ENCODE results near the gene LRP1-AS.

The LRP1-AS gene

DNA sequence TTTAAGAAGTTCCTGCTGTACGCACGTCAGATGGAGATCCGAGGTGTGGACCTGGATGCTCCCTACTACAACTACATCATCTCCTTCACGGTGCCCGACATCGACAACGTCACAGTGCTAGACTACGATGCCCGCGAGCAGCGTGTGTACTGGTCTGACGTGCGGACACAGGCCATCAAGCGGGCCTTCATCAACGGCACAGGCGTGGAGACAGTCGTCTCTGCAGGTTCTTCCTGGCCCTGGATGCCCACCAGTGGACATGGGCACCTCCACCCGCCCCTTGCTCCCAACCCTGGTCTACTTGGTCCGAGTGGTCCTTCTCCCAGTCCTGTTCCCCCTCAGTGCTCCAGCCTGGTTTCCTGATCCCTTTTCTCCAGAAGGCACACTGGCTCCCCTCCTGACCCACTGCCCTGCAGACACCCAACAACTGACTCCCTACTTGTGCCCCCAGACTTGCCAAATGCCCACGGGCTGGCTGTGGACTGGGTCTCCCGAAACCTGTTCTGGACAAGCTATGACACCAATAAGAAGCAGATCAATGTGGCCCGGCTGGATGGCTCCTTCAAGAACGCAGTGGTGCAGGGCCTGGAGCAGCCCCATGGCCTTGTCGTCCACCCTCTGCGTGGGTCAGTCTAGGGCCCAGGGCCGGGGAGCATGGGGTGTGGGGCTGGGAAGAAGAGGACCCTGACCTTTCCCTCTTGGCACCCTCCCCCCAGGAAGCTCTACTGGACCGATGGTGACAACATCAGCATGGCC lies 32.1 kb upstream of the LRP1-AS start:
- DNase-seq: no peak

- DNase-seq: no peak
Measured at GRCh38 chr12:57178213-57178612, 30.8 kb upstream of the LRP1-AS start.

- DNase-seq: no peak
Measured at GRCh38 chr12:57177354-57177753, 29.9 kb upstream of the LRP1-AS start.

- DNase-seq: no peak
Measured at GRCh38 chr12:57176846-57177245, 29.4 kb upstream of the LRP1-AS start.

GRCh38 chr12:57176139-57176477 lies 28.7 kb upstream of the LRP1-AS start:
- peak; percentile 62 for DNase-seq

DNA sequence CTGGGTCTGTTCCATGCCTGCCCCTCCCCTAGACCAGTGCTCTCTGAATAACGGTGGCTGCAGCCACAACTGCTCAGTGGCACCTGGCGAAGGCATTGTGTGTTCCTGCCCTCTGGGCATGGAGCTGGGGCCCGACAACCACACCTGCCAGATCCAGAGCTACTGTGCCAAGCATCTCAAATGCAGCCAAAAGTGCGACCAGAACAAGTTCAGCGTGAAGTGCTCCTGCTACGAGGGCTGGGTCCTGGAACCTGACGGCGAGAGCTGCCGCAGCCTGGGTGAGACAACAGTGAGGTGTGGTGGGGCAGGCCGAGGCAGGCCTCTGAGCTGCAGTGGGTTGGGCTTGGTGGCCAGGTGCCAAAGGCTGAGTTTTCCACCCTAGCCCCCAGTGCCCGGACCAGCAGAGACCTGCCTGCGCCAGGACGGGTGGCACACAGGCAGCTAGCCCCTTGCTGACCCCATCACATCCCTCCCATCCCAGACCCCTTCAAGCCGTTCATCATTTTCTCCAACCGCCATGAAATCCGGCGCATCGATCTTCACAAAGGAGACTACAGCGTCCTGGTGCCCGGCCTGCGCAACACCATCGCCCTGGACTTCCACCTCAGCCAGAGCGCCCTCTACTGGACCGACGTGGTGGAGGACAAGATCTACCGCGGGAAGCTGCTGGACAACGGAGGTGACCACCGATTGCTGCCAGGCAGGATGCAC lies 28.2 kb upstream of the LRP1-AS start:
- DNase-seq: peak; percentile 89

DNA sequence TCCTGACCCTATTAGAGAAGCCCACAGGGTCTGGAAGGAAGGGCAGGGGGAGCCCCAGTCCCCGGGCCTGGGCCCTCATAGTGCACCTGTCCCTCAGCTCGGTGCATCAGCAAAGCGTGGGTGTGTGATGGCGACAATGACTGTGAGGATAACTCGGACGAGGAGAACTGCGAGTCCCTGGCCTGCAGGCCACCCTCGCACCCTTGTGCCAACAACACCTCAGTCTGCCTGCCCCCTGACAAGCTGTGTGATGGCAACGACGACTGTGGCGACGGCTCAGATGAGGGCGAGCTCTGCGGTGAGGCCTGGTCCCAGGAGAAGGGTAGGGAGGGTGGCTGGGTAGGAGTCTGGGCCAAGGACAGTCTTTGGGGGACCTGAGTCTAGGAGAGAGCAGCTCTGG lies 26.3 kb upstream of the LRP1-AS start:
- no peak for DNase-seq

GRCh38 chr12:57173089-57173488 lies 25.7 kb upstream of the LRP1-AS start:
- DNase-seq: no peak

DNA sequence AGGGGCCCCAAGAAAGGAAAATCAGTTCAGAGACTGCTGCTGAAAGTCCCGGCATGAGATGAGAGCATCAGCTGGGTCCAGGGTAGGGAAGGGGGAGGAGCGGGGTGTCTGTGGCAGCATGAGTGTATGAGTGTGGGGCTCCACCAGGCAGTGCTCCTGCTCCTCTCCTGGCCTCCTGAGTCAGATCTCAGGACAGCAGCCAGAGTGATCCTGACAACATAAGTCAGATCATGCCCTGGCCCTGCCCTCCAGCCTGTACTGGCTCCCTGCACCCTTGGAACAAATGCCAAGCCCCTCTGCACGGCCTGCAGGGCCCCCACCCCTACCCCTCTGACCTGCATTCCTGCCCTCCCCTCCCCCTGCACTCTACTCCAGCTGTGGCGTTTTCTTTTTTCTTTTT lies 24.2 kb upstream of the LRP1-AS start:
- no peak for DNase-seq

GRCh38 chr12:57170927-57171326 lies 23.5 kb upstream of the LRP1-AS start:
- DNase-seq: no peak

DNA sequence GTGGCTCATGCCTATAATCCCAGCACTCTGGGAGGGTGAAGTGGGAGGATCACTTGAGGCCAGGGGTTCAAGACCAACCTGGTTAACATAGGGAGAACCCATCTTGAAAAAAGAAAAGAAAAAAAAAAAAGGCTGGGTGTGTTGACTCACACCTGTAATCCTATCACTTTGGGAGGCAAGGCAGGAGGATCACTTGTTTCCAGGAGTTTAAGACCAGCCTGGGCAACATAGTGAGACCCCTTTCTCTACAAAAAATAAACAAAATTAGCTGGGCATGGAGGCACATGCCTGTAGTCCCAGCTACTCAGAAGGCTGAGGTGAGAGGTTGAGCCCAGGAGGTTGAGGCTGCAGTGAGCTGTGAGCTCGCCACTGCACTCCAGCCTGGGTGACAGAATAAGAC lies 23.0 kb upstream of the LRP1-AS start:
- DNase-seq: no peak

GRCh38 chr12:57169969-57170368 lies 22.6 kb upstream of the LRP1-AS start:
- no peak for DNase-seq

DNA sequence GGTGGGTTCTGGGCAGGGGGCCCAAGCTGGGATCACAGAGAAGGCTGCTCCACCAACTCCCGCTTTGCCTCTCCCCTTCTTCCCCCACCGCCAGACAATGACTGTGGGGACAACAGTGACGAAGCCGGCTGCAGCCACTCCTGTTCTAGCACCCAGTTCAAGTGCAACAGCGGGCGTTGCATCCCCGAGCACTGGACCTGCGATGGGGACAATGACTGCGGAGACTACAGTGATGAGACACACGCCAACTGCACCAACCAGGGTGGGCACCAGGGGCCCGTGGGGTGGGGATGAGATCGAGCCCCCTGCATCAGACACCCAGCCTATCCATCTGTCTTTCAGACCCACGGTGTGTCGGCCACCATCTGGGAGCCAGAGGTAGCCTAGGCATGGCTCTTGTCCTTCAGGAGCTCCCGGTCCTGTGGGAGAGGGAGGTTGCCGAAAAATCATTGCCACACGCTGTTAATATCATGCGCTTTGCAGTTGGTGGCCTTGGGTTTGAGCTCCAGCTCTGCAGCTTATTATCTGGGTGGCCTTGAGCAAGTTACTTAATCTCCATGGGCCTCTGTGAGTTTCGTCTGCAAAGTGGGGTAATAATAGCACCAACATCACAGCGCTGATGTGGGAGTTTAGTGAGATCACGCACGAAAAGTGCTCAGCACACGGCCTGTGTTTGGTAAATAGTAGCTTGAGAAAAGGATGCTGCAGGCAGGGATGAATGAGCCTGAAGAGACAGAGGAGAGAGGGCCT lies 21.8 kb upstream of the LRP1-AS start:
- no peak for DNase-seq

GRCh38 chr12:57168058-57168457 lies 20.6 kb upstream of the LRP1-AS start:
- DNase-seq: no peak

- no peak for DNase-seq
Measured at GRCh38 chr12:57166971-57167371, 19.6 kb upstream of the LRP1-AS start.

- no peak for DNase-seq
Measured at GRCh38 chr12:57165741-57166140, 18.3 kb upstream of the LRP1-AS start.

DNA sequence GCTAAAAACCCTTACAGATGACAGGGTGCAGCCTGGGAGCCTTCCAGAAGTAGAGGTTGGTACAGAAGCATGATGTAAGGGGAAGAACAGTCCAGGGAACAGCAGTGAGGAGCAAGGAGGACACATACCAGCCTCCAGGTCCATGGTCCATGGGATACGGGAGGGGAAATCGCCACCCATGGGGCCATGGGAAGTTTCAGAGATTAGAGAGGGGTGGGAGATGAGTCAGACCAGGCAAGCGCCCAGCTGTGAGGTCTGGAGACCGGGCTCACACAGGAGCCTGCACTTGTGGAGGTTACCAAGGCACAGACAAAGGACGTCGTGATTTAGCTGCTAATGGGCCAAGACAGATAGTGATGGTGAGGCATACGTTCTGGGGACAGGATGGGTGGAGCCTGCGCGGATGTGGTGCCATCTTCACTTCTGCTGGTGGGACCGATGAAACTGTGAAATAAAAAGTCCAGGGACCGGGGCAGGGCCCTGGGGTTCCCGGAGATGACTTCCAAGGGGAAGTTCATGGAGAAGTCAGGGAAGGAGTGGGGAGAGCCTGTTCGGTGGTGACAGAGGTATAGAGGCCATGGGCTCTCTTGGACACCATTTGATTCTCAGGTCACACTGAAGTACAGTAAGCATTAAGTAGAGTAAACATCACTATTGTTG lies 17.7 kb upstream of the LRP1-AS start:
- DNase-seq: no peak

DNA sequence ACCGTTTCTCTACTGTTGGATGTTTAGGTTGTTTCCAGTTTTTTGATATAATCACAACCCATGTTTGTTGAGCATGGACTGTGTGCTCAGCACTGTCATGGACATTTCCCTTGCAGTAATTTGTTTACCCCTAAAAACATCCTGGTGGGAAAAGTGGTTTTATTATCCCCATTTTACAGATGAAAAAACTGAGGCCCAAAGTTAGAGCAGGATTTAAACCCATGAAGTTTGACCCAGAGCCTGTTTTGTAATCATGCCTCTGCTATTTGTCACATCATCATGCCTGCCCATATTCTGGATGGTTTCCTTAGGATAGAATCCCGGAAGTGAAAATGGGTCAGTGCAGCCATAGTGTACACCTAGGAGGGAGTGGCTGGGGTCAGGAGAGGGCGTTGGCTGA lies 17.0 kb upstream of the LRP1-AS start:
- DNase-seq: no peak

DNA sequence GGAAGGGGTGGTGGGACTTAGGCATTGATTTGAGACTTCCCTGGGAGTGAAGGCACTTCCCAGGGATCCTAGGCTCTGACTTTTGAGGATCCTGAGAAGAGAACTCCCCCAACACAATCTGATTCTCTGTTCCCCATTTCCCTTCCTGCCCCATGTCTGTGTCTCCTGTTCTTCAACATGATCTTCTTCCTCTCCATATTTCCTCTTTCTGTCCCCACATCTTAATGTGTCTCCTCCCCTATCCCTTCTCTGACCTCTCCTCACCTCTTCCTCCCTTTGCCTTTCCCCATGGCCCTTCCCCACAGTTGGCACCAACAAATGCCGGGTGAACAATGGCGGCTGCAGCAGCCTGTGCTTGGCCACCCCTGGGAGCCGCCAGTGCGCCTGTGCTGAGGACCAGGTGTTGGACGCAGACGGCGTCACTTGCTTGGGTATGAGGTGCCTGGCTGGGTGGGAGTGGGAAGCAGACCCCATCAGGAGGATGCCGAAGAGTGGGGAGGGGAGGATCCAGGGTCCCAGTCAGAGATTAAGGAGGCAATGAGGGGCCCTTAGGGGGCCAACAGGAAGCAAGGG lies 15.2 kb upstream of the LRP1-AS start:
- DNase-seq: no peak

GRCh38 chr12:57161491-57161890 lies 14.1 kb upstream of the LRP1-AS start:
- DNase-seq: no peak

DNA sequence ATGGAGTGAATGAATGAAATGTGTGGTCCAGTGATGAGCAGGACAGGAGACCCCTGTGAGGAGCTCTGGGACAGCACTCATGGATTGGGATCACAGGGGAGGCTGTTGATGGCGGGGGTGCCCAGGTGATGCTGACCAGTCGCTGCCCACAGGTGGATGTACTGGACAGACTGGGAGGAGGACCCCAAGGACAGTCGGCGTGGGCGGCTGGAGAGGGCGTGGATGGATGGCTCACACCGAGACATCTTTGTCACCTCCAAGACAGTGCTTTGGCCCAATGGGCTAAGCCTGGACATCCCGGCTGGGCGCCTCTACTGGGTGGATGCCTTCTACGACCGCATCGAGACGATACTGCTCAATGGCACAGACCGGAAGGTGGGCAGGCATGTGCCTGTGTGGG lies 13.3 kb upstream of the LRP1-AS start:
- DNase-seq: no peak

GRCh38 chr12:57160040-57160439 lies 12.6 kb upstream of the LRP1-AS start:
- no peak for DNase-seq

GRCh38 chr12:57159311-57159710 lies 11.9 kb upstream of the LRP1-AS start:
- no peak for DNase-seq
